Adipose tissue (tissue), 3 donors: ENCODE data around the gene REC8. TPM values are rescaled to one million over a fixed set of nuclear protein-coding genes. Genes with fewer than 3 reads are reported as not detected.

Experiments
- H3K27ac ChIP-seq: one replicate; pipeline ENCODE4 v1.5.1; 2013; ENCODE audit warnings: low read depth, low read length
- WGBS, 3 donors: extraction: QIAGEN DNeasy Blood & Tissue Kit; methylation state at CpG; one replicate each; pipeline ENCODE4 v1.1.7; 2013; 5-methylcytosine and 5-hydroxymethylcytosine counted together
- polyA plus RNA-seq, 3 donors: library from polyadenylated mRNA; stranded (reverse); fragments of 200-250 nt; gene quantifications; one replicate each; pipeline ENCODE4 v1.2.3, GENCODE V29; 2013
- donor health status: healthy with polysubstance abuse.
- donor health status: Bipolar disorder and iron deficiency.
- donor health status: healthy.

REC8 gene
- polyA plus RNA-seq, 3 donors = 3.9 to 19.8 (median 9.4) TPM

- 90 to 94% (median 93%) methylated on average over 12 of the region's 12 CpGs for WGBS, 3 donors
- H3K27ac ChIP-seq = no peak overlapping the region
Observed at GRCh38 chr14:24178399-24179178, 6.7 kb downstream of the REC8 start.

DNA sequence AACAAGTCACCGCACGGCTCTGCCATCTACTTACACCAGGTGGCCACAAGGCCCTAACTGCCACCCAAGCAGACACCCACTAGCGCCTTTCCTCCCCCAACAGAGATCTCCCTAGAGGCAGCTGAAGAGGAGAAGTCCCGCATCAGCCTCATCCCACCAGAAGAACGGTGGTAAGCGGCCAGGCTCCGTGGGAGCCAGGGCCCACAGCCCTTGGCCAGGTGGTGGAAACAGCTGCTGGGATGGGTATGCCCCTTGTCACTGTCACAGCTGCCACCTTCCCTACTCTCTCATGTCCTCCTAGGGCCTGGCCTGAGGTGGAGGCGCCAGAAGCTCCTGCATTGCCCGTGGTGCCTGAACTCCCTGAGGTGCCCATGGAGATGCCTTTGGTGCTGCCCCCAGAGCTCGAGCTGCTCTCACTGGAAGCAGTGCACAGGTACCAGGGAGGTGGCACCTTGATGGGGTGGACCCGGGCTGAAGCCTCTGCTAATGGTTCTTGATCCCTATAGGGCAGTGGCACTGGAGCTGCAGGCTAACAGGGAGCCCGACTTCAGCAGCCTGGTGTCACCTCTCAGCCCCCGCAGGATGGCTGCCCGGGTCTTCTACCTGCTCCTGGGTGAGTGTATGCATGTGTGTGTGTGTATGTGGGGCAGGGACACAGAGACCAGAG lies 7.5 kb downstream of the REC8 start:
- 86 to 92% (median 89%) methylated on average over 14 of the region's 14 CpGs for WGBS, 3 donors
- H3K27ac ChIP-seq = peak overlapping the region; percentile 41

DNA sequence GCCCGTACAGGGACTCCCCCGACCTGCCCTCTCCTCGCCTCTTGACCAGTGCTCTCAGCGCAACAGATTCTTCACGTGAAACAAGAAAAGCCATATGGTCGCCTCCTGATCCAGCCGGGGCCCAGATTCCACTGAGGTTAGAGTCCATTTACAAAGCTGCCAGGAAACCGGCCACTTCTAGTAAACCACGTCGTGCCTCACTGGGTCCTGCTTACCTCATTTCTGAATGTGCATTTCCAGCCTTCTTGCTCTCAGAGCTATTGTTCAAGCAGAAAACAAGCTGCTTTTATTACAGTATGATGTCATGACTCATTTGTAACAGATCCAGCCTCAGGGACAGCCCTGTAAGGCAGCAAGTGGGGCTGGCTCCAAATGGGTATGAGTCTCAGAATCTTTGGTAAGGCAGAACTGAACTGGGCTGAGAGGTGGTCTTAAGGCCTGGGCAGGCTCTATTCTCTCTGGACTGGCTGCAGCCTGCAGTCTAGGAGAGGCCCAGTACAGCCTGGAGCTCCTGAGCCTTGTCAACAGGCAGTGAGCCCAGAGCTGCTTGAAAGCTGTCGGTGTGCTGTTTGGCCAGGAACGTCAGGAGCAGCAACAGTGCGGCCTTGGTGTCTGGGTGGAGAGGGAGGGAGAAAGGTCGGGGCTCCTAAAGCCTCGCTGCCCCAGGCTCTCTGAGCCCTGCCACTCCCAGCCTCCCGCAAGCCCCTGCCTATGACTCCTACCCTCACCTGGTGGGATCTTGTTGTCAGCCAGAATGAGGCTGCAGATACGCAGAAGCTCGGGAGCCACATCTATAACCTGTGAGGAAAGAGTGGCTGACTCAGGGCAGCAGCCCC lies 8.3 kb downstream of the REC8 start:
- WGBS, 3 donors = 69 to 83% (median 76%) methylated on average over 17 to 18 of the region's 18 CpGs
- no peak overlapping the region for H3K27ac ChIP-seq

- H3K27ac ChIP-seq = no peak overlapping the region
- WGBS, 3 donors = 83 to 89% (median 87%) methylated on average over 19 of the region's 19 CpGs
Observed at GRCh38 chr14:24181371-24182077, 9.6 kb downstream of the REC8 start.

- no peak overlapping the region for H3K27ac ChIP-seq
- WGBS, 3 donors = 86 to 87% (median 86%) methylated on average over 12 to 14 of the region's 14 CpGs
Observed at GRCh38 chr14:24182110-24182882, 10.4 kb downstream of the REC8 start.

DNA sequence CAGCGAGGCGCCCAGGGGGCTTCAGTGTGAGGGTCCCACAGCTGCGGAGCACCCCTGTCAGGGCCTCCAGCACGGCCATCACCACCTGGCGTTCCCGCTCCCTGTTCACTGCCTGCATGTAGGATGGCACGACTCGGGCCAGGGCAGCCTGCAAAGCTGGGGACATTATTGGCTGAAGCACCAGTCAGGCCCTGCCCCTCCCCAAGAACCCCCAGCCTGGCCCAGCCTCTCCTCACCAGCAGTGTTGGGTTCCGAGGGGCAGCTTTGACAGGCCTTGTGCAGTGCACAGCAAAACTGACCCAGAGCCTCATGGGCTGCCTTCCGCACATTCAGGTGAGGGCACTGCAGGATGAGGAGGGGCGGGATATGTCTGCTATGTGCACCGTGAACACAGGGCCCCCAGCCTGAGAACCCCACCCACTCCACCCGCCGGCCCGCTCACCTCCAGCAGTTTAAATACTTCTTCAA lies 11.2 kb downstream of the REC8 start:
- no peak overlapping the region for H3K27ac ChIP-seq
- WGBS, 3 donors = 89 to 95% (median 93%) methylated on average over 14 to 15 of the region's 15 CpGs

DNA sequence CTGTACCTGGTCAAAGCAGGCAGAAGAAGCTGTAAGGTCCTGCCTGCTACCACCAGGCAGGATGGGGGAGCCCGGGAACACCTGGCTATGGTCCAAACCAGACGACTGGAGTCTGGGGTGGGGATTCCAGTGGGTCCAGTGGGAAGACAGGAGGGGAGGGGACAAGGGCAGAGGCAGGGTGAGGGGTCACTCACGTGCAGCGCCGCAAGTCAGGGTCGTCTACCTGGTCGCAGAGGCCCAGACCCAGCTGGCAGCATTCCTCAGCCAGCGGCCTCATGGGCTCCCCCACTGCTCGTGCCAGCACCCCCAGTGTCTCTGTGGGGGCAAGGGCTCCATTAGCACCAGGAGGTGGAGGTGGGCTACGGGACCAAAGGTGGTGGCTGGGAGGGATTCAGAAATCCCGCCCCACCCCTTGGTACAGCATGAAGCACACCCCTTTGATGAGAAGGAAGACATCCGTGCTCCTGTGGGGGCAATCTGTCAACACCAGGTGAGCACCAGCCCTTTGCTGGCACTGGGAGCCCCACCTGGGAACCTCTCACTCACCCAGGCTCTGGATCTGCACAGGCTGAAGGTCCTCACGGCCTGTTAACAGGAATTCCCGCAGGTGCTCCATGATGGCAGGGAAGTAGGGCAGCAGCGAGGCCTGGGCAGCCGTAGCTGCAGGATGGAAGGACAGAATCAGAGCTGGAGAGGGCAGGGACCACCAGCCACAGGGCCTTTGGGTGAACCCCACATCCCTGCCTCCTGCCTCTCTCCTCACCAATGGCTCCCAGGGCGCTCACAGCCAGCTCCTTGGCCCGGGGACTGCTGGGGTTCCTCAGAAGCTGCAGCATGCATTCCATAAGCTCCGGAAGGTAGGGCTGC lies 12.5 kb downstream of the REC8 start:
- H3K27ac ChIP-seq = no peak overlapping the region
- WGBS, 3 donors = 89 to 90% (median 90%) methylated on average over 14 to 19 of the region's 19 CpGs

DNA sequence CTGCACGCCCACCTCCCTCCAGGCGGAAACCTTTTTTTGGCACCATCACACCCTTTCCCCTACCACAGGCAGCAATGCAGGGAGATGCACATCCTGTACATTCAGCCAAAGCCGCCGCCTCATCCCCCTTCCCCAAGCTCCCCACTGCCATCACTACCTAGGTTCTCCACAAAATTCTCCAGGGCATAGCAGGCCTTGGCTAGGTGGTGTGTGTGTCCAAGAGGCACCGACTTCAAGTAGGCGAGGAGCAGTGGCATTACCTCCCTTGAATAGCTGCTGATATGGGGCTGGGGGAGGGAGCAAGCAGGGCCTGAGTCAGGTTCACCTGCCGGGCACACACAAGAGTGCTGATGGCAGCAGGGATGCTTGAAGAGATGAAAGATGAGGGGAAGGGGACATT lies 13.1 kb downstream of the REC8 start:
- WGBS, 3 donors = 95 to 96% (median 95%) methylated on average over 7 of the region's 7 CpGs
- H3K27ac ChIP-seq = no peak overlapping the region

DNA sequence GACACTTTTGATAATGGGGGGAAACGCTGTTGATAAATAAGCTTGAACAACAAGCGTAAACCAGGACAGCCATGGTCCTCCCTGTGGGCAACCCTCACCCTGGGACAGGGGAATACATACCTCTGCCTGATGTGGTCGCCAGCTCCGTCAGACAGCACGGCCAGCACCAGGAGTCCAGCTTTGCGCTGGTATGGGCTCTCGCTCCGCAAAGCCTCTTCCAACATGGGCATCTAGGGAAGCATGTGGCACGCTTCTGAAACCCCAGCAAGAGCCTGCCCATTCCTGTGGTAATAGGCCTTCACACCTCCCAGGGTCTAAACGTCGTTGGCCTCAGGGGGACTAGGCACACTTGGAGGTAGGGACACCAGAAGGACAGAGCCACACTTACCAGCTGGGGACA lies 13.9 kb downstream of the REC8 start:
- H3K27ac ChIP-seq = no peak overlapping the region
- WGBS, 3 donors = 91 to 93% (median 92%) methylated on average over 11 of the region's 11 CpGs

DNA sequence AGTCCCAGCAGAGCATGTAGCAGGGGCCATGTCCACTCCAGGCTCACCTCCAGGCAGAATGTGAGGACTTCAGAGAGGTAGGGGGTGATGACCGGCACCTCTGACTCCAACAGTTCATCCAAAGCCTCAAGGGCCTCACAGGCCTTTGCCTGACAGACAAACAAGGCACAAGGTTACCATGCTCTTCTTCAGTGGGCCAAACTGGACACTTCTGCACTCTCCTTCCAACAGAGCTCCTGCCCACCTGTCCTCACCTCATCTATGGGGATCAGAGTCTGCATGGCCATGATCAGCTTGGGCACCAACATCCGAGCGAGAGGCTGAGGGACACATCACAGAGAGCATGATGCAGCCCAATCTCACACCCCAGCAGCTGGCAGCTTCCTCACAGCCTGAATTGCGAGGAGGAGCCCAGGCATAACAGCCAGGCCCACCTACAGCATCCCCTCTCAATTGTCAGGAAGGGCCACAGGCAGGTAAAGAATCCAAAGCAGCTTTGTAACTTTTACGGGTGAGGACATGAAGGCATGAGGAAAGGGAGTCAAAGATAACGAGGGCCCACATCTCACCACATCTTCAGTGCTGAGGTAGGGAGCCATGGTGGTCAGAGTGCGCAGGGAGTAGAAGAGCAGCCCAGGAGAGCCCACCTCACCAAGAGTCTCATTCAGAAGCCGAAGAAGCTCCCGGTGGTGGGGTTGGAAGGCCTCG lies 15.1 kb downstream of the REC8 start:
- no peak overlapping the region for H3K27ac ChIP-seq
- WGBS, 3 donors = 93 to 95% (median 94%) methylated on average over 10 of the region's 10 CpGs

GRCh38 chr14:24187539-24187915 lies 15.6 kb downstream of the REC8 start:
- H3K27ac ChIP-seq = no peak overlapping the region
- 69 to 91% (median 82%) methylated on average over 2 of the region's 2 CpGs for WGBS, 3 donors

- WGBS, 3 donors = 0 to 1% (median 1%) methylated on average over 61 to 65 of the region's 65 CpGs
- H3K27ac ChIP-seq = no peak within 1 kb of the TSS
Observed at GRCh38 chr14:24188251-24189058, 16.6 kb downstream of the REC8 start, which contains the start of gene IPO4. Gene IPO4, minus strand, starts transcription at chr14:24188816. Its CDS starts 29 bp downstream, at chr14:24188787.

GRCh38 chr14:24189059-24189375 lies 17.1 kb downstream of the REC8 start:
- 1 to 3% (median 3%) methylated on average over 3 of the region's 3 CpGs for WGBS, 3 donors
- no peak overlapping the region for H3K27ac ChIP-seq

- no peak overlapping the region for H3K27ac ChIP-seq
- WGBS, 3 donors = 94 to 96% (median 94%) methylated on average over 9 of the region's 9 CpGs
Observed at GRCh38 chr14:24189460-24189859, 17.6 kb downstream of the REC8 start.

- WGBS, 3 donors = 89 to 91% (median 89%) methylated on average over 10 of the region's 10 CpGs
- H3K27ac ChIP-seq = no peak overlapping the region
Observed at GRCh38 chr14:24190416-24190815, 18.5 kb downstream of the REC8 start.

DNA sequence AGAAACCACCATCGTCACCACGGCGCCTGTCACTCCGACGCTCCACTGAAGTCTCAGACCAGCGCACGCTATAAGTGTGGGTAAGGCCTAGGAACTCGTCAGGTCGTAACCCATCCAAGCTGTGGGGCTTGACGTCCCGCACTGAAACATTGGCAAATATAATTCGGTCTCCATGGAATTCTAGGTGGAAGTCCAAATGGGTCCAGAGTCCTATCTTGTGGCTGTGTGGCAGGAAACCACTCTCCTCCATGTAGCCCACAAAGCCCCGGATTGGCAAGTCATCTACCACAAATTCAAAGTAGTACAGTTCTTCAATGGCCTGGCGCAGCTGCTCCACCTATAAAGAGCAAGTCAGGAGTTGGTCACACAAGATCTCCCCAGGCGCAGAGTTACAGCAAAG lies 21.1 kb downstream of the REC8 start:
- 92 to 95% (median 93%) methylated on average over 15 of the region's 15 CpGs for WGBS, 3 donors
- no peak overlapping the region for H3K27ac ChIP-seq
